Astrocyte (in vitro differentiated cells and primary cell): ENCODE measurements around the gene MAGEC2. TPM values are rescaled to one million over a fixed set of nuclear protein-coding genes. Genes with fewer than 3 reads are reported as not detected.

Experiments
- DNase-seq: peaks from one replicate; pipeline ENCODE4 v3.0.0-alpha.2; 2010; ENCODE audit warnings: low read depth
- FAIRE-seq: peaks from 2 replicates; lab custom pipeline; 2011; peaks lifted over from hg19 to GRCh38; lab: Jason Lieb, UNC
- H2AFZ ChIP-seq: 2 replicates; pipeline ENCODE4 v1.6.0; 2012; ENCODE audit warnings: low read depth, low read length, inconsistent platforms
- H3K27ac ChIP-seq: 2 replicates; pipeline ENCODE4 v1.5.1; 2011; ENCODE audit warnings: low read depth, low read length, inconsistent platforms
- H3K27me3 ChIP-seq: 2 replicates; pipeline ENCODE4 v1.6.0; 2011; ENCODE audit warnings: low read length, inconsistent platforms; ENCODE audit not compliant: insufficient read depth
- H3K36me3 ChIP-seq: 2 replicates; pipeline ENCODE4 v1.5.1; 2011; ENCODE audit warnings: low read length, inconsistent platforms; ENCODE audit not compliant: insufficient read depth
- H3K4me1 ChIP-seq: 2 replicates; pipeline ENCODE4 v1.5.1; 2011; ENCODE audit warnings: low read length, inconsistent platforms; ENCODE audit not compliant: insufficient read depth
- H3K4me2 ChIP-seq: 2 replicates; pipeline ENCODE4 v1.6.0; 2012; ENCODE audit warnings: low read length, inconsistent platforms
- H3K4me3 ChIP-seq: 2 replicates; pipeline ENCODE4 v1.5.1; 2011; ENCODE audit warnings: low read depth, mild to moderate bottlenecking, low read length, inconsistent platforms; ENCODE audit not compliant: insufficient read depth
- H3K79me2 ChIP-seq: 2 replicates; pipeline ENCODE4 v1.6.0; 2012; ENCODE audit warnings: mild to moderate bottlenecking, low read length, inconsistent platforms; ENCODE audit not compliant: insufficient read depth
- H3K9ac ChIP-seq: 2 replicates; pipeline ENCODE4 v1.6.0; 2012; ENCODE audit warnings: mild to moderate bottlenecking, low read length, inconsistent platforms
- H3K9me3 ChIP-seq: 2 replicates; pipeline ENCODE4 v1.5.1; 2012; ENCODE audit warnings: low read depth, mild to moderate bottlenecking, low read length, inconsistent platforms; ENCODE audit not compliant: insufficient read depth
- H4K20me1 ChIP-seq: 2 replicates; pipeline ENCODE4 v1.6.0; 2012; ENCODE audit warnings: low read length, inconsistent platforms; ENCODE audit not compliant: insufficient read depth
- H3K27ac Mint-ChIP-seq: one replicate; pipeline ENCODE4 v1.8.0; 2021; ENCODE audit warnings: mild to moderate bottlenecking, mixed read lengths; ENCODE audit not compliant: unreplicated experiment
- H3K27me3 Mint-ChIP-seq: one replicate; pipeline ENCODE4 v1.8.0; 2021; ENCODE audit warnings: low read depth, mixed read lengths; ENCODE audit not compliant: unreplicated experiment
- H3K36me3 Mint-ChIP-seq: one replicate; pipeline ENCODE4 v1.8.0; 2021; ENCODE audit warnings: low read depth, mixed read lengths; ENCODE audit not compliant: unreplicated experiment
- H3K4me1 Mint-ChIP-seq: one replicate; pipeline ENCODE4 v1.8.0; 2021; ENCODE audit warnings: low read depth, mixed read lengths; ENCODE audit not compliant: unreplicated experiment
- H3K4me3 Mint-ChIP-seq: one replicate; pipeline ENCODE4 v1.8.0; 2021; ENCODE audit warnings: mild to moderate bottlenecking, moderate library complexity, mixed read lengths; ENCODE audit not compliant: unreplicated experiment
- H3K9me3 Mint-ChIP-seq: one replicate; pipeline ENCODE4 v1.8.0; 2021; ENCODE audit warnings: mild to moderate bottlenecking, mixed read lengths; ENCODE audit not compliant: unreplicated experiment
- CTCF ChIP-seq: IDR thresholded peaks from 2 replicates; pipeline ENCODE4 v1.5.1; 2011; ENCODE audit warnings: low read depth, mild to moderate bottlenecking, inconsistent platforms, low read length, moderate library complexity; ENCODE audit not compliant: insufficient read depth
- EZH2 ChIP-seq: IDR thresholded peaks from 2 replicates; pipeline ENCODE4 v1.6.1; 2012; ENCODE audit warnings: mild to moderate bottlenecking, low read length, inconsistent platforms; ENCODE audit not compliant: insufficient read depth
- total RNA-seq: library from RNA; stranded (reverse); gene quantifications from 2 replicates; pipeline ENCODE4 v1.2.1, GENCODE V29; 2021

MAGEC2 gene
- total RNA-seq, 1 donor from 2014 or later, result not detected

GRCh38 chrX:142250502-142250901, 45.4 kb upstream of the MAGEC2 start:
- no peaks in the 10 kb centered on the region for H3K9me3 Mint-ChIP-seq
- Histone ChIP-seq H2AFZ (no peak overlapping the region), H4K20me1 (no peaks in the 10 kb centered on the region), H3K36me3 (no peaks in the 10 kb centered on the region), H3K4me2 (no peak overlapping the region), H3K27ac (no peak overlapping the region), H3K9ac (no peak overlapping the region), H3K27me3 (no peaks in the 10 kb centered on the region), H3K4me1 (no peaks in the 10 kb centered on the region), H3K4me3 (no peak overlapping the region), H3K79me2 (no peaks in the 10 kb centered on the region), H3K9me3 (no peaks in the 10 kb centered on the region)
- peaks cover 2% of the 10 kb centered on the region for H3K4me1 Mint-ChIP-seq
- no peaks in the 10 kb centered on the region for H3K36me3 Mint-ChIP-seq
- FAIRE-seq, result no peak
- no peaks in the 10 kb centered on the region for H3K27me3 Mint-ChIP-seq
- peak overlapping the region; percentile 26 for H3K27ac Mint-ChIP-seq
- DNase-seq, result no peak
- no peak for TF ChIP-seq EZH2
- TF ChIP-seq CTCF, result no peak
- no peak overlapping the region for H3K4me3 Mint-ChIP-seq

GRCh38 chrX:142249721-142250120, 44.6 kb upstream of the MAGEC2 start:
- Histone ChIP-seq H3K36me3 (no peaks in the 10 kb centered on the region), H3K9ac (no peak overlapping the region)
- H3K36me3 Mint-ChIP-seq, result no peaks in the 10 kb centered on the region

More at GRCh38 chrX:142249721-142250120, 44.6 kb upstream of the MAGEC2 start:
- no peaks in the 10 kb centered on the region for H3K27me3 Mint-ChIP-seq
- FAIRE-seq (peak; percentile 9), DNase-seq (no peak)
- Histone ChIP-seq H3K79me2 (no peaks in the 10 kb centered on the region), H3K27ac (no peak overlapping the region), H3K4me2 (no peak overlapping the region), H3K4me1 (no peaks in the 10 kb centered on the region), H3K9me3 (no peaks in the 10 kb centered on the region), H2AFZ (no peak overlapping the region), H3K27me3 (no peaks in the 10 kb centered on the region), H3K4me3 (no peak overlapping the region), H4K20me1 (no peaks in the 10 kb centered on the region)
- no peaks in the 10 kb centered on the region for H3K9me3 Mint-ChIP-seq
- no peak overlapping the region for H3K27ac Mint-ChIP-seq
- TF ChIP-seq CTCF (no peak), EZH2 (no peak)
- peaks cover 2% of the 10 kb centered on the region for H3K4me1 Mint-ChIP-seq
- no peak overlapping the region for H3K4me3 Mint-ChIP-seq
